Keratinocyte (primary cell): Measurements from ENCODE around the gene RTN4R.

ENCODE experiments used
- EZH2 ChIP-seq: IDR thresholded peaks from one replicate; pipeline ENCODE4 v1.6.1; 2012; ENCODE audit warnings: inconsistent platforms, mild to moderate bottlenecking, low read length, moderate library complexity
- TF ChIP-seq, protein P1 (sequence below), 3 experiments: IDR thresholded peaks in 1 of 3; conservative IDR thresholded peaks in 1 of 3; optimal IDR thresholded peaks in 1 of 3; 2 replicates in 2 of 3; 3 replicates in 1 of 3; pipeline versions ENCODE3 to v1.5.1; 2011; ENCODE audit warnings: low read length in 3 of 3, mild to moderate bottlenecking in 3 of 3, moderate library complexity in 2 of 3, control low read depth in 1 of 3, inconsistent platforms in 1 of 3; ENCODE audit not compliant: insufficient read depth in 2 of 3; ENCODE audit errors: extremely low read depth in 1 of 3

- TF ChIP-seq, protein P1, sequence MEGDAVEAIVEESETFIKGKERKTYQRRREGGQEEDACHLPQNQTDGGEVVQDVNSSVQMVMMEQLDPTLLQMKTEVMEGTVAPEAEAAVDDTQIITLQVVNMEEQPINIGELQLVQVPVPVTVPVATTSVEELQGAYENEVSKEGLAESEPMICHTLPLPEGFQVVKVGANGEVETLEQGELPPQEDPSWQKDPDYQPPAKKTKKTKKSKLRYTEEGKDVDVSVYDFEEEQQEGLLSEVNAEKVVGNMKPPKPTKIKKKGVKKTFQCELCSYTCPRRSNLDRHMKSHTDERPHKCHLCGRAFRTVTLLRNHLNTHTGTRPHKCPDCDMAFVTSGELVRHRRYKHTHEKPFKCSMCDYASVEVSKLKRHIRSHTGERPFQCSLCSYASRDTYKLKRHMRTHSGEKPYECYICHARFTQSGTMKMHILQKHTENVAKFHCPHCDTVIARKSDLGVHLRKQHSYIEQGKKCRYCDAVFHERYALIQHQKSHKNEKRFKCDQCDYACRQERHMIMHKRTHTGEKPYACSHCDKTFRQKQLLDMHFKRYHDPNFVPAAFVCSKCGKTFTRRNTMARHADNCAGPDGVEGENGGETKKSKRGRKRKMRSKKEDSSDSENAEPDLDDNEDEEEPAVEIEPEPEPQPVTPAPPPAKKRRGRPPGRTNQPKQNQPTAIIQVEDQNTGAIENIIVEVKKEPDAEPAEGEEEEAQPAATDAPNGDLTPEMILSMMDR (optimal IDR thresholded peaks at IDR 0.05 in 1 of 3, IDR thresholded peaks at IDR 0.05 in 1 of 3, conservative IDR thresholded peaks at IDR 0.05 in 1 of 3; ENCODE audit: extremely low read depth in 1 of 3, insufficient read depth in 2 of 3, low read length in 3 of 3) = no peak
- TF ChIP-seq EZH2 = no peak
Observed at GRCh38 chr22:20273758-20274181, 5.7 kb upstream of the RTN4R start.
